ENCODE measurements around the gene ZNF783. TPM values are rescaled to one million over a fixed set of nuclear protein-coding genes. Genes with fewer than 3 reads are reported as not detected.

ZNF783 gene
- total RNA-seq, 1 experiment from 2014 or later, result 9.9 TPM

GRCh38 chr7:149285603-149286002 lies 23.6 kb downstream of the ZNF783 start (continued):
- TF ChIP-seq ZMAT4 (CRISPR knock-in tag; IDR thresholded peaks at IDR 0.05) (no peak), TCF7 (CRISPR knock-in tag; IDR thresholded peaks at IDR 0.05; ENCODE audit: low read depth) (no peak), ATF6 (CRISPR knock-in tag; IDR thresholded peaks at IDR 0.05) (no peak), ZBTB43 (CRISPR knock-in tag; IDR thresholded peaks at IDR 0.05) (no peak), CREM (CRISPR knock-in tag; IDR thresholded peaks at IDR 0.05) (peak; percentile 6; the same call in 1 of the 2 replicates), SMAD3 (CRISPR knock-in tag; IDR thresholded peaks at IDR 0.05; ENCODE audit: borderline replicate concordance) (no peak), ATF2 (CRISPR knock-in tag; IDR thresholded peaks at IDR 0.05; ENCODE audit: borderline replicate concordance, low read depth) (no peak), USF2 (CRISPR knock-in tag; IDR thresholded peaks at IDR 0.05) (no peak), HMGXB4 (CRISPR knock-in tag; IDR thresholded peaks at IDR 0.05) (no peak)

- ATAC-seq, result no peak
- DNase-seq (ENCODE audit: low spot score), result no peak
- H3K36me3 Mint-ChIP-seq, result peaks cover 5% of the 10 kb centered on the region; the same call in 1 of the 2 replicates
- POLR2A ChIA-PET, result no interaction called here
- peak overlapping the region; percentile 21; the same call in 1 of the 2 replicates for H3K4me3 Mint-ChIP-seq
- no peaks in the 10 kb centered on the region for H3K9me3 Mint-ChIP-seq
- peaks cover 27% of the 10 kb centered on the region for H3K27me3 Mint-ChIP-seq (ENCODE audit: low read depth)
- no peak overlapping the region for H3K27ac Mint-ChIP-seq
- CTCF ChIA-PET, result no interaction called here
- peaks cover 17% of the 10 kb centered on the region for H3K4me1 Mint-ChIP-seq
- TF ChIP-seq IRF1 (CRISPR knock-in tag; IDR thresholded peaks at IDR 0.05) (no peak), PRDM15 (CRISPR knock-in tag; IDR thresholded peaks at IDR 0.05) (no peak), ZBTB43 (CRISPR knock-in tag; IDR thresholded peaks at IDR 0.05) (no peak), SP1 (CRISPR knock-in tag; conservative IDR thresholded peaks at IDR 0.05) (no peak), ETV6 (CRISPR knock-in tag; IDR thresholded peaks at IDR 0.05) (no peak), USF2 (CRISPR knock-in tag; IDR thresholded peaks at IDR 0.05) (no peak), CREB1 (CRISPR knock-in tag; IDR thresholded peaks at IDR 0.05) (no peak), MAX (CRISPR knock-in tag; IDR thresholded peaks at IDR 0.05) (no peak), CREM (CRISPR knock-in tag; IDR thresholded peaks at IDR 0.05) (no peak), ZNF281 (CRISPR knock-in tag; IDR thresholded peaks at IDR 0.05) (no peak)
Measured at GRCh38 chr7:149286811-149287400, 24.9 kb downstream of the ZNF783 start.
